ENCODE measurements around the gene SF3B1. TPM values are rescaled to one million over a fixed set of nuclear protein-coding genes. Genes with fewer than 3 reads are reported as not detected.

Gene SF3B1
- total and polyA plus RNA-seq, 2 of the 13 experiments (the other 11 are each of a cell fraction or from before 2014, with no cell fraction given), result 387 to 750 TPM

DNA sequence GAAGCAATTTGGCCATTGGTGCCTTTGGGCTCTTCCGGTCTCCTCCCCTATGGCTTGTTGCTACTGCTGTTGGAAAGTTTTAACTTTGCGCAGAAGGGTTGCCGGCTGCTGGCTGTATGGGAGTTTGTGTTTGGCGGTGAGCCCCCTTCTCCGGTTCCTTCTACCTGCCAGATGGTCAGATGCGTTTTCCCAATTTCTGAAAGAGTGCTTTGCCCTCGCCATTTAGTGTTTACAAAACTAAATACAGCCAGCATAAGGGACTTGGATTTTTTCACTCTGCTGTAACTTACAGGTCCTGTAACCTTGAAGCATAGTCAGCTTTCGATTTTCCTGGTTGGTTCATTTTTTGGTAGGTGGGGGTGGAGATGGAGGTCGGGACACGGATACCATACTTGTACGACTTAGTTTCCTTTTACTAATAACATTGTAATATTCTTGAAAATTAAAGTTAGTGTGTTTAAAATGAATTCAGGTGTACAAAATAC lies 19.1 kb upstream of the SF3B1 start (continued):
- TF ChIP-seq, protein P1, sequence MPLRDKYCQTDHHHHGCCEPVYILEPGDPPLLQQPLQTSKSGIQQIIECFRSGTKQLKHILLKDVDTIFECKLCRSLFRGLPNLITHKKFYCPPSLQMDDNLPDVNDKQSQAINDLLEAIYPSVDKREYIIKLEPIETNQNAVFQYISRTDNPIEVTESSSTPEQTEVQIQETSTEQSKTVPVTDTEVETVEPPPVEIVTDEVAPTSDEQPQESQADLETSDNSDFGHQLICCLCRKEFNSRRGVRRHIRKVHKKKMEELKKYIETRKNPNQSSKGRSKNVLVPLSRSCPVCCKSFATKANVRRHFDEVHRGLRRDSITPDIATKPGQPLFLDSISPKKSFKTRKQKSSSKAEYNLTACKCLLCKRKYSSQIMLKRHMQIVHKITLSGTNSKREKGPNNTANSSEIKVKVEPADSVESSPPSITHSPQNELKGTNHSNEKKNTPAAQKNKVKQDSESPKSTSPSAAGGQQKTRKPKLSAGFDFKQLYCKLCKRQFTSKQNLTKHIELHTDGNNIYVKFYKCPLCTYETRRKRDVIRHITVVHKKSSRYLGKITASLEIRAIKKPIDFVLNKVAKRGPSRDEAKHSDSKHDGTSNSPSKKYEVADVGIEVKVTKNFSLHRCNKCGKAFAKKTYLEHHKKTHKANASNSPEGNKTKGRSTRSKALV (CRISPR knock-in tag; IDR thresholded peaks at IDR 0.05), result 0 out of 2 replicates have a peak, but pooled peaks have one; percentile 22
- TF ChIP-seq, protein P2, sequence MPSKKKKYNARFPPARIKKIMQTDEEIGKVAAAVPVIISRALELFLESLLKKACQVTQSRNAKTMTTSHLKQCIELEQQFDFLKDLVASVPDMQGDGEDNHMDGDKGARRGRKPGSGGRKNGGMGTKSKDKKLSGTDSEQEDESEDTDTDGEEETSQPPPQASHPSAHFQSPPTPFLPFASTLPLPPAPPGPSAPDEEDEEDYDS (CRISPR knock-in tag; IDR thresholded peaks at IDR 0.05), result peak; percentile 60; the same call in 1 of the 2 replicates
- TF ChIP-seq ZBTB7B (CRISPR knock-in tag; IDR thresholded peaks at IDR 0.05), result 0 out of 2 replicates have a peak, but pooled peaks have one; percentile 52
- peak; percentile 53; the same call in 1 of the 2 replicates for TF ChIP-seq KDM5A (IDR thresholded peaks at IDR 0.05; ENCODE audit: borderline replicate concordance, low read length)
- TF ChIP-seq RFX5 (IDR thresholded peaks at IDR 0.05; ENCODE audit: low read depth, low read length), result peak; percentile 57
- no peak for TF ChIP-seq NCOR1 (IDR thresholded peaks at IDR 0.05; ENCODE audit: borderline replicate concordance, low read length)
- TF ChIP-seq, protein P3, sequence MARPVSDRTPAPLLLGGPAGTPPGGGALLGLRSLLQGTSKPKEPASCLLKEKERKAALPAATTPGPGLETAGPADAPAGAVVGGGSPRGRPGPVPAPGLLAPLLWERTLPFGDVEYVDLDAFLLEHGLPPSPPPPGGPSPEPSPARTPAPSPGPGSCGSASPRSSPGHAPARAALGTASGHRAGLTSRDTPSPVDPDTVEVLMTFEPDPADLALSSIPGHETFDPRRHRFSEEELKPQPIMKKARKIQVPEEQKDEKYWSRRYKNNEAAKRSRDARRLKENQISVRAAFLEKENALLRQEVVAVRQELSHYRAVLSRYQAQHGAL (CRISPR knock-in tag; IDR thresholded peaks at IDR 0.05; ENCODE audit: not compliant biosample characterization), result no peak
- TF ChIP-seq ZNF234 (CRISPR knock-in tag; conservative IDR thresholded peaks at IDR 0.05), result no peak
- TF ChIP-seq, protein P4, sequence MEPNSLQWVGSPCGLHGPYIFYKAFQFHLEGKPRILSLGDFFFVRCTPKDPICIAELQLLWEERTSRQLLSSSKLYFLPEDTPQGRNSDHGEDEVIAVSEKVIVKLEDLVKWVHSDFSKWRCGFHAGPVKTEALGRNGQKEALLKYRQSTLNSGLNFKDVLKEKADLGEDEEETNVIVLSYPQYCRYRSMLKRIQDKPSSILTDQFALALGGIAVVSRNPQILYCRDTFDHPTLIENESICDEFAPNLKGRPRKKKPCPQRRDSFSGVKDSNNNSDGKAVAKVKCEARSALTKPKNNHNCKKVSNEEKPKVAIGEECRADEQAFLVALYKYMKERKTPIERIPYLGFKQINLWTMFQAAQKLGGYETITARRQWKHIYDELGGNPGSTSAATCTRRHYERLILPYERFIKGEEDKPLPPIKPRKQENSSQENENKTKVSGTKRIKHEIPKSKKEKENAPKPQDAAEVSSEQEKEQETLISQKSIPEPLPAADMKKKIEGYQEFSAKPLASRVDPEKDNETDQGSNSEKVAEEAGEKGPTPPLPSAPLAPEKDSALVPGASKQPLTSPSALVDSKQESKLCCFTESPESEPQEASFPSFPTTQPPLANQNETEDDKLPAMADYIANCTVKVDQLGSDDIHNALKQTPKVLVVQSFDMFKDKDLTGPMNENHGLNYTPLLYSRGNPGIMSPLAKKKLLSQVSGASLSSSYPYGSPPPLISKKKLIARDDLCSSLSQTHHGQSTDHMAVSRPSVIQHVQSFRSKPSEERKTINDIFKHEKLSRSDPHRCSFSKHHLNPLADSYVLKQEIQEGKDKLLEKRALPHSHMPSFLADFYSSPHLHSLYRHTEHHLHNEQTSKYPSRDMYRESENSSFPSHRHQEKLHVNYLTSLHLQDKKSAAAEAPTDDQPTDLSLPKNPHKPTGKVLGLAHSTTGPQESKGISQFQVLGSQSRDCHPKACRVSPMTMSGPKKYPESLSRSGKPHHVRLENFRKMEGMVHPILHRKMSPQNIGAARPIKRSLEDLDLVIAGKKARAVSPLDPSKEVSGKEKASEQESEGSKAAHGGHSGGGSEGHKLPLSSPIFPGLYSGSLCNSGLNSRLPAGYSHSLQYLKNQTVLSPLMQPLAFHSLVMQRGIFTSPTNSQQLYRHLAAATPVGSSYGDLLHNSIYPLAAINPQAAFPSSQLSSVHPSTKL (CRISPR knock-in tag; IDR thresholded peaks at IDR 0.05), result no peak
- TF ChIP-seq GATAD1 (CRISPR knock-in tag; IDR thresholded peaks at IDR 0.05), result peak; percentile 45; the same call in 1 of the 2 replicates
- TF ChIP-seq CEBPB (IDR thresholded peaks at IDR 0.05; ENCODE audit: borderline replicate concordance, low read depth, low read length), result no peak
- TF ChIP-seq GABPA (IDR thresholded peaks at IDR 0.05; ENCODE audit: low read depth, low read length), result no peak
- TF ChIP-seq GABPA (CRISPR knock-in tag; IDR thresholded peaks at IDR 0.05; ENCODE audit: low read depth), result peak; percentile 81; the same call in 1 of the 2 replicates
- TF ChIP-seq FOSL1 (CRISPR knock-in tag; IDR thresholded peaks at IDR 0.05; ENCODE audit: borderline replicate concordance), result no peak
- TF ChIP-seq ZNF567 (CRISPR knock-in tag; IDR thresholded peaks at IDR 0.05; ENCODE audit: borderline replicate concordance), result no peak
- peak; percentile 94 for TF ChIP-seq POLR2G (IDR thresholded peaks at IDR 0.05; ENCODE audit: low read depth, low read length)
- TF ChIP-seq, protein P5, sequence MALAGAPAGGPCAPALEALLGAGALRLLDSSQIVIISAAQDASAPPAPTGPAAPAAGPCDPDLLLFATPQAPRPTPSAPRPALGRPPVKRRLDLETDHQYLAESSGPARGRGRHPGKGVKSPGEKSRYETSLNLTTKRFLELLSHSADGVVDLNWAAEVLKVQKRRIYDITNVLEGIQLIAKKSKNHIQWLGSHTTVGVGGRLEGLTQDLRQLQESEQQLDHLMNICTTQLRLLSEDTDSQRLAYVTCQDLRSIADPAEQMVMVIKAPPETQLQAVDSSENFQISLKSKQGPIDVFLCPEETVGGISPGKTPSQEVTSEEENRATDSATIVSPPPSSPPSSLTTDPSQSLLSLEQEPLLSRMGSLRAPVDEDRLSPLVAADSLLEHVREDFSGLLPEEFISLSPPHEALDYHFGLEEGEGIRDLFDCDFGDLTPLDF (CRISPR knock-in tag; IDR thresholded peaks at IDR 0.05), result no peak
- peak; percentile 5; the same call in 1 of the 2 replicates for TF ChIP-seq KLF11 (CRISPR knock-in tag; IDR thresholded peaks at IDR 0.05)
- TF ChIP-seq NCOA1 (CRISPR knock-in tag; IDR thresholded peaks at IDR 0.05), result 0 out of 2 replicates have a peak, but pooled peaks have one; percentile 45
- TF ChIP-seq ZNF878 (CRISPR knock-in tag; IDR thresholded peaks at IDR 0.05), result no peak
- TF ChIP-seq FOXK2 (IDR thresholded peaks at IDR 0.05), result peak; percentile 83
- TF ChIP-seq MYC (CRISPR knock-in tag; IDR thresholded peaks at IDR 0.05; ENCODE audit: borderline replicate concordance), result no peak
- TF ChIP-seq ZNF484 (CRISPR knock-in tag; IDR thresholded peaks at IDR 0.05; ENCODE audit: borderline replicate concordance, low read depth), result no peak
- no peak for TF ChIP-seq REXO4 (CRISPR knock-in tag; IDR thresholded peaks at IDR 0.05; ENCODE audit: borderline replicate concordance)
